Kidney tubule cell (primary cell): Measurements from ENCODE around the gene ZNF385C.

Experiments used
- DNase-seq: peaks from one replicate; pipeline ENCODE4 v3.0.0-alpha.2; 2018; ENCODE audit warnings: low spot score

The ZNF385C gene

DNA sequence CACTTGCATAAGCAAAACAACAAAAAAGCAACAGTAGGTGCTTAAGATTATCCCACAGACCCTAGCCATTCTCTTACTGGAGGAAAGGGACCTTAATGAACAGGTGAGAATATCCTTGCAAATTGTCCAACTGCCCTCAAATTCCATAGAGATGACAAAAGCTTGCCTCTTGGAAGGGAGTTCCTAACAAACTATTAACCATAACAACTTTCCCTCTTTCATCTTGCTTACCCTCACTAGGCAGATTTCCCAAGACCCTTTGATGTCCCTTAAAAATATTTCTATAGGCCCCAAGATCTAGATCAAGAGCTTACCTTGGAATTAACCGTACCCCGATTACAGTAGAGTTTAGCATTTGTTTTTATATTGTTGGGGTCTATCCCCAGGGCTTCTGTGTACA lies 109.9 kb downstream of the ZNF385C start:
- no peak for DNase-seq

DNA sequence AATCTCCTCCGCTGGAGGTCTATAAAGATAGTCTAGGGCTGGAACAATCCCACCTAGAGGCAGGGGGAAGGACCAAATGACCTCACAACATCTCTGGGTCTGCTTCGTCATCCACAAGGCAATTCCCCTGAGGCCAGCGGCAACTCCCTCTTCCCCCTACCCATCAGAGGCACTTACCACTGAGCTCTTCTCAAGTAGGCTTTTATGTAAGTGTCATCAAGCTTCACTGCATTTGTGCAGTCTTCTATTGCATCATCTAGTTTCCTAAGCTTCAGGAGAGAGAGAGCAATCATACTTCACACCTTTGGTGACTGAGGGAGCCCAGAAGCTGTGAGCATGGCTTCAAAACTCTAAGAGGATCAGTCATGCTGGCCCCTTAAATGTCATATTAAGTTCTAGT lies 110.6 kb downstream of the ZNF385C start:
- DNase-seq, result no peak

DNA sequence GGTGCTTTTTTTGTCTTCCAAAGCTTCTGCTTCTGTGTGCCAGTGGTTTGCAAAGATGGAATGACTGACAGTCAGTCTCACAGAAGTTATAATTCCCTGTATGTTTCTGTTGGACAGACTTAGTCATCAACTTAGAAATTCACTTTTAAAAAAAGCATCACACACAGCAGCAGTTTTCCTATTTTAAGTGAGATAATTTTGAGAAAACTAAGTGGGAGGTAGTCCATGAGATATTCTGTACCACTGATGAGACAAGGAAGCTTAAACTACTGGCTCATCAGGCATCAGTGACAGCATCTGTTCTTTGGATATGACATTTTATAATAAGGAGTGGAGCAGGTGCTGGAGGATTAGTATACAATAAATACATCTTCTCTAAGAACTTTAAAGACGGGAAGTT lies 111.6 kb downstream of the ZNF385C start:
- no peak for DNase-seq

DNA sequence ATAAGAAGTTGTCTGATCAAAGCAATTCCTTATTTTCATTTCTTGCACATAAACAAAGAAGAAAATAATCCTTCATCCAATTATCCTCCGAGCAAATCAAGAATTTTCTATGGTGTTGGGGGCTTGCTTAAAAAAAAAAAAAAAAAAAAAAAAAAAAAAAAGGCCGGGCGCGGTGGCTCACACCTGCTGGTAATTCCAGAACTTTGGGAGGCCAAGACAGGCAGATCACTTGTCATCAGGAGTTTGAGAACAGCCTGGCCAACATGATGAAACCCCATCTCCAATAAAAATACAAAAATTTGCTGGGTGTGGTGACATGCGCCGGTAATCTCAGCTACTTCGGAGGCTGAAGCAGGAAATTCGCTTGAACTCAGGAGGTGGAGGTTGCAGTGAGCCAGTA lies 112.4 kb downstream of the ZNF385C start:
- DNase-seq, result no peak

DNA sequence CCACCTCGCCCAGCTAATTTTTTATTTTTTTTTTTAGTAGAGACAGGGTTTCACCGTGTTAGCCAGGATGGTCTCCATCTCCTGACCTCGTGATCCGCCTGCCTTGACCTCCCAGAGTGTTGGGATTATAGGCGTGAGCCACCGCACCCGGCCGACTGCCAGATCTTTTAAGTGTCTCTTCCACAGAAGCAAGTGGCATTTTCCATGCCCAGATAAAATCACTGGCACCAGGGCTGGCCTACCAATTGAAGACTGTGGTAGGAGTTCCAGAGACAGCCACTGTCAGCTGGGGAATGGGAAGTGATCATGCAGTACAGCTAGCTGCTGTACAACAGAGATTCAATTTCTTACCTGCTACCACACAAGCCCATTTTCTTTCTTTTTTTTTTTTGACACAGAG lies 113.8 kb downstream of the ZNF385C start:
- DNase-seq, result no peak

DNA sequence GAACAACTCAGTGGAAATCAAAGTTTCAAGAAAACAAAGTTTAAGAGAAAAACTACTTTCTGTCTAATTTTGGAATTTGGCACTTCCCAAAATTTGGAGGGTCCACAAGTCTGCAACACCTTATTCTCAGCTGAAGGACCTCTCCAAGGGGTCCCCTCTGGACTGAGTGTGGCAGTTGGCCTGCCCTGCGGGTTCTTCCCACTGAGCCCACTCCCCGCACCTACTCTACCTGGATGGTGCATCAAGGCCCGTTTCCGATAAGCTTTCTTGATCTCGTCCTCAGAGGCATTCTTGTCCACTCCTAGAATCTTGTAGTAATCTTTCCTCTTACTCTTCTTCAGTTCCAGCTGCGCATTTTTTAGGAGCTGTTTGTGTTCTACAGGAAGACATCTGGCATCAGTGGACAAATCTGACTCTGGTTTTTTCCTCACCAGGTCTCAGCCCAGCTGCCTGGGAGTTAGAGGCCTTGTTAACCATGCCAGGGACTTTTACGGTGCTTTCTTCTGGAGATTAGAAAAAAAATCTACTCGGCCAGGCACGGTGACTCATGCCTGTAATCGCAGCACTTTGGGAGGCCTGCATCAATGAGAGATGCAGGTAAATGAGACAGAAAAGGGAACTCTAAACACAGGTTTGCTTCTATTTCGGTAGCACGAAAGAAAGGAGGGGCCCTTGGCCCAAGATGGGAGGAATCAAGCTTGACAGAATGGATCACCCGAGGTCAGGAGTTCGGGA lies 116.1 kb downstream of the ZNF385C start:
- peak; percentile 23 for DNase-seq

DNA sequence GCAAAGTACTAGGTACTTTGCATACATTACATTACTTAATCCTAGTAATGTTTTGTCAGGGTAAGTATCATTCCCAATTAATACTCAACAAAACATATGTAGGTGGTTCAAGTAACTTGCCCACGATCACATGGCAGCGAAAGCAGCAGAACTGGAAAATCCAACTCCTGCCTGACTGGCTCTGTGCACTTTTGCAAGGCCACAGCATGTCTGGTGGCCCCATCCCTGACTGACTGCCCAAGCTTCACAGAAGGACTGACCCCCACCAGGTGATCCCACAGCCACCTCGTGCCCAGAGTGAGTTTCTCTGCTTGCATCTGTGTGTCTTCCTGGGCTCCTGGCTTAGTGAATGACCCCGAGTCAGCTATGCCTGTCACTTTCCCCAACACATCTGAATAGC lies 120.3 kb downstream of the ZNF385C start:
- DNase-seq, result no peak

DNA sequence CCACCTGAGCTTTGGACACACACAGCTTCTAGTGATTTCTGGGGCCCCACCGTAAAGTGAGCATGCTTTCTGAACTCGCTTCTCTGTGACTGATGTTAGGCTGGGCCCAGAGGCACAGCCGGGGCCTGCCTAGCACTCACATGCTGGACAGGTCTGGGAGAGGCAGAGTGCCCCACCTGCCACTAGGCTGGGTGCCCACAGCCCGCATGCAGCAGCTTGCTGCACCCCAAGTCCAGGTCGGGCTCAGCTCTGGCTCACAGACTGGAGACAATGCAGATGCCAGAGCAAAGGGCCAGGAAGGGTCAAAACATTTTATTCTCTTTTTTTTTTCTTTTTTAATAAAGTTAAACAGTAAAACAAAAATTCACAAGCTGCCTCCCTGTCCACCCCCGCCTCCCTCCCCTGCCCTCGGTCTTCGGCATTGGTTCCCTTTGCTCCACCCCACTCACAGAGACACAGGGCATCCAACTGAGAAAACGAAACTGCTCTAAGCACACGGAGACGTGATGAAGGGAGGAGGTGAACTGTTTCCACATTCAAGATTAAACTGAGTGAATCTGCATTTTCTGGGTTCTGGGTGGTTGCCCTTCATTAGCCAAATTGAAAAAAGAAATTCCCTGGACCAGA lies 122.0 kb downstream of the ZNF385C start:
- peak; percentile 50 for DNase-seq
